GM21576 (cell line): ENCODE data around the gene SRPX2.
"Not testable (repeated sequence)": the region's sequence is repeated elsewhere in the genome, so short reads cannot be mapped to it uniquely, and the experiment has no call there.

Experiments used
- ATAC-seq: cut with Tn5 transposase; IDR thresholded peaks from one replicate; pipeline ENCODE4 v1.9.1; 2021; ENCODE audit warnings: mild to moderate bottlenecking, moderate library complexity; ENCODE audit not compliant: unreplicated experiment

The SRPX2 gene

DNA sequence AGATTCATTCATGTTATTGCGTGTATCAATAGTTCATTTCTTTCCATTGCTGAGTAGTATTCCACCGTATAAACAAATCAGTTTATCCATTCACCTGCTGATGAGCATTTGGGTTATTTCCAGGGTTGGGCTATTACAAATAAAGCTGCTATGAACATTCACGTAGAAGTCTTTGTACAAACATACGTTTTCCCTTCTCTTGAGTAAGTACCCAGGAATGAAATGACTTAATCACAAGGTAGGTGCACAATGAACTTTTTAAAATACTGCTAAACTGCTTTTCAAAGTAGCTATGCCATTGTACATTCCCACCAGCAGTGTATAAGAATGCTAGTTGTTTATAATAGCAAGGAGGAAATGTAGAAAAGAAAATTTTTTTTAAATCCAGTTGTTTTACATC is 52.0 kb downstream of the SRPX2 start:
- no peak for ATAC-seq

DNA sequence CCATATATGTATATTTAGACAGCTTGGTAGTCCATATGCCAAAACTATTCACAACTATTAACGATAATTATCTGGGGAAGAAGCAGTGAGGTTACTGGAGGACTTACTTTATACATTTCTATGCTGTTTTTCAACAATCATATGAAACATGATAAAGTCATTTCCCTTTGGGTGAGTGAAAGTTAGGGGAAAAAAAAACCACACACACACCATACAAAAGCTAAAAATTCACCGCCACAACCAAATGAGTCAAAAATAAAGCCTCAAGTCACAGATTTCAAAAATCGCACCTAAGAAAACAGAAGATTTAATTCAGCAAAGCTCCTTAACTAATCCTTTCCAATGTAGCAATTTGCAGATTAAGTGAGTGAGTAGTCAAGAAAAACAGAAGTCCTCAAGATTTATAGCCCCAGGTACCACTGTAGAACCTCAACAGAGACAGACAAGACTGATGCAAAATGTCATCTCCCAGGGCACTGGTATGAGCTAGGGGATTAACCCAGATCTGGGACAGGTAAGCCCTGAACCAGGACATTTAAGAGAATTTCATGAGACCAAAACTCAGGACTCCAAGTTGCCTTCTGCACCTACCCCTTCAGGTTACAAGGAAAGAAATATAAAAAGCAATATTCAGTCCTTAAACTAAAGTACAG is 52.8 kb downstream of the SRPX2 start:
- no peak for ATAC-seq

DNA sequence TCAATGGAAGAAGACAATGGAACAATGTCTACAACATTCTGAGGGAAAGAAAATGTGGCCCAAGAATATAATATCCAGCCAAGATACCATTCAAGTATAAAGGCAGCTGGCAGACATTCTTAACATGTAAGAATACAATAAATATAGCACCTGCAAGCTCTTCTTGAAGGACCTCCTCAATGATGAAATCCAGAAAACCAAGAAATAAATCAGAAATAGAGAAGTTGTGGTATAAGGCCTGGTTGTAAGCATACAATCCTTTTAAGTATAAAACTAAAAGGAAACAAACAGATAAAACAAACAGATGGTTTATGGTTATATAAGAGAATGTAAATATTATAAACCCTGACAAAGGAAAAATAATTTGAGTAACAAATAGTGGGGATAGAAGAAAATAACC is 54.6 kb downstream of the SRPX2 start:
- ATAC-seq, result no peak

DNA sequence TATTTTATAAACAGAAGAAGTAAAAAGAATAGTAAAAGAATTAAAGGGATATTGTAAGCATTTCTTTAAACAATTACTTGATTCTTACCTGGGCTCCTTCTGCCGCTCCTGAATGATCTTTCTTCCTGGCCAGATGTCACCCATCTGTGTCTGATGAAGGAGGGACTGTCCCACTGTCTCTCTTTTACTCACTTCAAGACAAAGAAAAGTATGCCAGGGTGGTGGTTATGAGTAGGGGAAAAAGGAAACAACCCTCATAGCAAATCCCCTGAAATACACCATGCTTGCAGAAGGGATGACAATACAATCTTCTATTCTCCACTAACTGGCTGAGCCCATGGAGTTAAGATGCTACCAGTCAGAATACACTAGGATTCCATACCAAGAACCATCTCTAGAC is 56.8 kb downstream of the SRPX2 start:
- ATAC-seq, result no peak

DNA sequence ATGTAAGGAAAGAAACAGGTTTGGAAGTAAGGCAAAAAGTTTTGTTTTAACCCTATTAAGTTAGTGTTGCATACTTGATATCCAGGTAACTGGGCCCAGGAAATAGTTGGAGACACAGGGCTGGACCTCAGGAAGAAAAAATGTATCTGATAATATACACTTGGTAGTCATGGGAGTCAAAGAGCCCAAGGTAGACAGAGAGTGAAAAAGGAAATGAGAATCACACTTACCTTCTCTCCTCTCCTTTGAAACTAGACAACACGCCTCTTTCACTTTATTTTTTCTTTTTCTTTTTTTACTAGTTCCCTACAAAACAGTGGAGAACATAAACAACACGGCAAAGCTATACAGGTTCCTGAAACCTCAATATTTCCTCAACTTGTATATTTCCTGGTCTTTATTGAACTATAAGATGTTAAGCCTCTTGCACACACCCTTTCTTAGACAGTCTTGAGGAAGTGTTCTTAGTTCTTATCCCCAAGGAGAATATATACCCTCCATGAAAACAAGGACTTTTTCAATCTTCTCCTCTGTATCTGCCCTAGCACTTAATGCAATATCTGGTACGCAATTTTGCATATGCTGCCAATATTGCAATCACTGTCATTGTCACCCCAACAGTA is 60.7 kb downstream of the SRPX2 start:
- ATAC-seq, result no peak

DNA sequence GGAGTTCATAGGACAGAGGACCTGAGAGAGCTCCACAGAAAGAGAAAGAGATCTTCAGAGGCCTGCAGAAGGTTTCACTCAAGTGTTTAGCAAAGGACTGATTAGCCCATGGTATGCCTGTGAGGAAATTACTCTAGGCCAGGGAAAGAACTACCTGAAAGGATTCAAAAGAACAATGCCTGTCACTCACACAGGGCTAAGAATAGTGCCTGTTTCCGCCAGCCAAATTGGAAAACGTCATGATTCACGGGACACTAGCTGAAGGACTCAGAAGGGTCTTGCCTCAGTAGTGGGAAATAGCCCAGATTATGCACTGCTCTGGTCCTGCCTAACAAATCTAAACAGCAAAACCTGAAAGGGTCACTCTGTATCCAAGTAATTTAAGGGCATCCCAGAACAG is 66.8 kb downstream of the SRPX2 start:
- ATAC-seq, result no peak

DNA sequence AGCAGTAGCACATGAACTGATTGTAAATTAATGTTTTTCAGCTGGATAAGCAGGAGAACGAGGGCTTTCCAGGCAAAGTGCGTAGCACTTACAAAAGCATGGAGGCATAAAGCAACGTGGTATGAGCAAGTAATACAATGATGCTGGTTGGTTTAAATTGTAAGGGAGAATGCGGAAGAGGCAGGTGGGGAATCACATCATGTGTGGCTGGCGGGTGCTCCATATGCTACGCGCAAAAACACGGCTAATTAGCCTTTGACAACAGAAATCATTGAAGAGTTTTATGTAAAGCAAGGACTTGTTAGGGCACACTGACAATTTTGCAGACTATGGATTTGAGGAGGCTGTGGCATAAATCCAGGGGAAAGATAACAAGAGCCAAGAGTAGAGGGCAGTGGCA is 73.4 kb downstream of the SRPX2 start:
- no peak for ATAC-seq

DNA sequence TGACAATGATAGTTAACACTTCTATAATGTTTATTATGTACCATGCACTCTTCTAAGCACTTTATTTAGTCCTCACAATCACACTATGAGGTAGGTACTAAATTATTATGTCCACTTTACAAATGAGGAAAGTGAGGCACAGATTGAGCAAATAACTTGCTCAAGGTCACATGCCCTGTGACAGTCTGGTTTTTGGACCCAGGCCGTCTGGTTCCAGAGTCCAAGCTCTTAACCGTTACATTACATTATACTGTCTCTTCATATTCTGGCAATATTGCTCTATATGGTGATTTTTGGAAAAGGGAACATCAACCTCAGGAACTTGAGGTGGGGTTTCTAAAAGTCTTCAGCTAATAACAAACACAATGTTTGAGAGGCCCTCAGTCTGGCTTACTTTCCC is 75.1 kb downstream of the SRPX2 start:
- no peak for ATAC-seq

DNA sequence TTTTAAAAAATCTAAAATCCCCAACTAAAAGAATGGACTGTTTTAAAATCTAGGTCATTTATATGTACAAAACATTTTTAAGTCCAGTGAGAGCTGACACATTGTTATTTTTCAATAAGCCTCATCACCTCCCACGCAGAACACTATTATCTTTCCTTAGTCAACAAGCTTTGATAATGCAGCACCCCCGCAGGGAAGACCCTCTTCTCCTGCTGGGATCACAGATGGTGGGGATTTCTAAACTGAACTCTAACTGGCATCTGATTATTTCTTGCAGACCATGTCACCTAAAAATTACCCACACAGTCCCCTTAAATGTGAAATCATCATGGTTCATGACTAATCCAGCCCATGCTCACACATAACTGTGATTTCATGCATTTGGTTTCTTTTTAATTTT is 76.3 kb downstream of the SRPX2 start:
- no peak for ATAC-seq

DNA sequence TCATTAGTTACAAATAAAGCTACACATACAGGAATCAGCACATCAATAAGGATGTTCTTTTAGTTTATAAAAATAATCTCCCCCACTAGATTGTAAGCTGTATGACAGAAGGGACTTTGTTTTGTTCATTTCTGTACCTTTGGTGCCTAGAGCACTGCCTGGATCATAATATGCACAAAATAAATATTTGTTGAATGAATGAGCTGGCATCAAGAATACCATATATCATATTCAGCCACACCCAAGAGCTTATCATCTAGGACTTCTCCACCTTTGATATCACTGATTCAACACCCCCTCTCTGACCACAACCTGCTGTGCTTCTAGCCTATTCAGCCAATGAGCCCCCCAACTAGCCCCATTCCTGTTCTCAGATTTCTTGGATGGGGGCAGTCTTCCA is 77.3 kb downstream of the SRPX2 start:
- no peak for ATAC-seq

DNA sequence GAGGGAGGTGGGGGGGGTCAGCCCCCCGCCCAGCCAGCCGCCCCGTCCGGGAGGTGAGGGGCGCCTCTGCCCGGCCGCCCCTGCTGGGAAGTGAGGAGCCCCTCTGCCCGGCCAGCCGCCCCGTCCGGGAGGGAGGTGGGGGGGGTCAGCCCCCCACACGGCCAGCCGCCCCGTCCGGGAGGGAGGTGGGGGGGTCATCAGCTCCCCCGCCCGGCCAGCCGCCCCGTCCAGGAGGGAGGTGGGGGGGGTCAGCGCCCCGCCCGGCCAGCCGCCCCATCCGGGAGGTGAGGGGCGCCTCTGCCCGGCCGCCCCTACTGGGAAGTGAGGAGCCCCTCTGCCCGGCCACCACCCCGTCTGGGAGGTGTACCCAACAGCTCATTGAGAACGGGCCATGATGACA is 80.0 kb downstream of the SRPX2 start:
- ATAC-seq, result not testable (repeated sequence)
